Left hindlimb (tissue), 1 donor: ENCODE data around the gene ALX4.

Experiments
- DNase-seq: peaks from one replicate; pipeline ENCODE4 v3.0.0-alpha.2; 2018

Gene ALX4

DNA sequence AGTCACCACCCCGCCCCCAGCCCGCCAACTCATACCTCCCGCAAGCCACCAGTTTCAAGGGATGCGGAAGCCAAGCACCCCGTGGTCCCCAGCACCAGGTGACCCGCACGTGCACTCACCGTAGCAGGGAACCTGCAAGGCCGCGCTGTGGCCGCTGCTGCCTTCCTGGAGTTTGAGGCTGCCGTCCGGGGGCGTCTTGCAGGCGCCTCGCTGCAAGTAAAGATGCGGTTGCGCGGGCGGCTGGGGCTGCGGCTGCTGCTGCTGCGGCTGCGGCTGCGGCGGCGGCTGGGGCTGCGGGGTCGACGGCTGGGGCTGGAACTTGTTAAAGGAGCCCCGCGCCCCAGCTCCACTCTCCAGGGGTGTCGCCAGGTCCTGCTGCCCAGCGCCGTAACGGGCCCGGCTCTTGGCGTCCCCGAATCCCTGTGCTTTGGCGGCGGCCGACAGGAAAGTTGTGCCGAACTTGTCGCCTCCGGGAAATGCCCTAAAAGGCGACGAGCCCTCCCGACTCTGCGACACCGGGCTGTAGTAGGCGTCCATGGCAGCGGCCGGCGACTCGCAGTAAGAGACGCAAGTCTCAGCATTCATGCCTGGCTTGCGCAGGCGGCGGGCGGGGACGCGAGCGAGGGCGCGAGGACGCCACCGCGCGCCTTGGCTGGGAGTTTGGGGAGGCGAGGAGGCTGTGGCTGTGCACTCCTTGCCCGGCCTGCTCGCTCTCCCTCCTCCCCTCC lies at the start of gene ALX4:
TSS of gene ALX4 (minus strand) at position 662 of the 728 bp plus-strand sequence. CDS start at position 585, 77 bp downstream.
- DNase-seq, result peak; percentile 86

DNA sequence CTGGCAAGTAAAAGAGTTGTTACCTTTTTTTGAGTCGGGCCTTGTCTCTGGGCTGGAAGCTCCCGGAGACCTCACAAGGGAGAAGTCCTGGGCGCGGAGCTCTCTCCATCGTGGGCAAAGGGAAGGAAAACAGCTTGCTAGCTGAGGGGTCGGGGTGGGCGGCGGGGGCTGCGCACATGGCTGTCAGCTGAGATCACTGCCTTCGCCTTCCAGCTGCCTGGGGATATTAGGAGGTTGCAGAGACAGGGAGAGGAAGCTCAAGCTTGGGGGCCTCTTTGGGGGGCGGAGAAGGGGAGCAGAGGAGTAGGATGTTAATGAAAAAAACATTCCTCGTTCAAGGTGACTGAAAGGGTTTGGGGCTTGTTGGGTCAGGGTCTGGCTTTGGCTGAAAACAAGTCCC lies 49.2 kb upstream of the ALX4 start:
- peak; percentile 58 for DNase-seq

DNA sequence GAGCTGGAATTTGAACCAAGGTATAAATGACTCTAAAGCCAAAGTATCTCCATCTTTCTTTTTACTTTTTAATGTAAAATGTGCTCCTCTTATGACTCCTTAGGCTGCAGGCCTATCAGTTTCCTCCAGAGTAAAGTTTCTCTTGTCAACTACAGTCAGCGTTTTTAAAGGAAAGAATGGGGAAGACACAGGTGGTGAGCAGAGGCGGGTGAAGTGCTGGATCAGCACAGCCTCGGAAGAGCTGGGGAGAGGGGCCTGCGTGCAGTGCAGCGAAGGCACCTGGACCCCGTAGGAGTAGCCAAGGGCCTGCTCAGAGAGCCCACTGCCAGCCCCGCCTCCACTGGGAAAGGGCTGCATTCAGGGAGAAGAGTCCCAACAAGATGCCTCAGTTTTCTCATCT lies 48.8 kb upstream of the ALX4 start:
- DNase-seq, result no peak

DNA sequence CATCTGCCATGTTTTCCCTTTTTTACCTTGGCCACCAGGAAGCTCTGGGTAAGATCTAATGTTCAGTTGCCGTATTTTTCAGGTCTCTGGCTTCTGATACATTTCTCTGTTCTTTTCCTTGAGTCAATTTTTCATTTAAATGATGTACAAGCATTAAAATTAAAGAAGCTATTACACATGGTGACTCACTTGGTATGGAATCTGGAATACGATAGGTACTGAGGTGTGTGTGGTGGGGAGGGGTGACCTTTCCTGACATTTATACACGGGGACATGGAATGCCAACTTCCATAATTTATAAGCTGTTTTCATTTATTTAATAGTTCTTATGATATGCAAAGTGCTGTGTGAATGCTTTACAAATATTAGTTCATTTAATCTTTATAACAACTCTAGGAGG lies 47.8 kb upstream of the ALX4 start:
- no peak for DNase-seq

DNA sequence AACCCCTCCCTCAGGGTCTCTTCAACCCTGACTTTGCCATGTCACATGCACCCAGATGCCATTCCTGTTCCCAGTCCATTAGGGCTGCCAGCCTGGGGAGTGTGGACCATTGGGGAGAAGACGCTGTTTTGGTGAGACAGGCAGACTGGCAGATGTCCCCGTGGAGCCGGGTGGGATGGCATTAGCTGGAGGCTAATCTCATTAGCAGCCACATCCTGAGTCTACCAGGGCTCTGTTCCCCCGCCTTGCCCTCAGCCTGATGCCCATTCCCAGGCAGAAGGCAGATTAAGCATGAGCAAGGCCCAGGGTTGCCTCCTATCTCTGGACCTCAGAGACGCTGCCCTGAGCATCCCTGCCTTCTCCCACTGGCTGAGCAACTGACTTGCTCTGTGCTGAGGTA lies 46.4 kb upstream of the ALX4 start:
- DNase-seq, result no peak

DNA sequence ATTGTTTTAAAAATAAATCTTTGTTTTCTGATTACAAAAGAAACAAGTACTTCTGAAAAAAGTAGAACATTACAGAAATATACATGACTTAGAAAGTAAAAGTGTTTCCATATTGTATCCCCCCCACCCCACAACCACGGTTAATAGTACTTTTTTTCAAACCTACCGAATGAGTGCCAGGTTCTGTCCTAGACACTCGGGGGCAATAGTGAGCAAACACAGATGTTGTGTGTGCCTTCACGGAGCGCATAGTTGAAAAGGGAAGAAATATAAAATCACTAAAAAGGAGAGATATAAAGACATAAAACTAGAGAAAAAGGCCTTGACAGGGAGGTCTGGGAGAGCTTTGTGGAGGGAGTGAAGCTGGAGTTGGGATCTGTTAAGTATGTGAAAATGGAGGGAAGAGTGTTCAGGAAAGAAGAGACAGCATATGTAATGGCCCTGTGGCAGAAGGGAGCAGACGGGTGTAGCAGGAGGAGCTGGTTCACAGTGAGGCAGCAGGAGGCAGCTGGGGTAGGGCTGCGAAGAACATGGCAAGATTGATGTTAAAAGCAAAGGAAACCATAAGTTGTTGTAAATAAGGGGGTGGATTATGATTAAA lies 42.1 kb upstream of the ALX4 start:
- DNase-seq, result no peak

DNA sequence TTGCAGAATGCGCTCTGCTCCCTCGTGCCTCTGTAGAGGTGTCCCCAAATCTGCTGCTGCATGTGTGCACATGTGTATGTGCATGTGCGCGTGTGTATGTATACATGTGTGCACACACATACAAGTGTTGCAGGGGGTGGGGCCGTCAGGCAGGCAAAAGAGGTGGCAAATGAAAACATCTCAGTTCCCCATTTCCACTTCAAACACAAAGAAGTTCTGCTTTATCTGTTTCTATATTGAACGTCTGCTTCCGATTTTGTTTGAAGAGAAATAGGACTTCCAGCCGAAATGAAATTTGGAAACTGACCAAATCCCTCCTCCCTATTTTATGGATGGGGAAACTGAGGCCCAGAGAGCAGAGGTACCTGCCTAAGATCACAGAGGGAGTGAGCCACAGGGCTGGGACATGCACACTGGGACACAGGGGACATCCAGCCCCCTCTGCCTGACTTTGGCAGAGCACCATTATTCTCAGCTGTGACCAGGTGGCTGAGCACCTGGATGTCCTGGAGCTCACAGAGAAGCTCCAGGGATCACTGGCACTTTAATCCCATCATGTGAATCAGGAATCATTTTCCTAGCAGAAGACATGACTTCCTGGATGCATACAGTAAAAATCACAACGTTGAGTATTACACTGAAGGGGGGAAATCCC lies 41.2 kb upstream of the ALX4 start:
- no peak for DNase-seq

DNA sequence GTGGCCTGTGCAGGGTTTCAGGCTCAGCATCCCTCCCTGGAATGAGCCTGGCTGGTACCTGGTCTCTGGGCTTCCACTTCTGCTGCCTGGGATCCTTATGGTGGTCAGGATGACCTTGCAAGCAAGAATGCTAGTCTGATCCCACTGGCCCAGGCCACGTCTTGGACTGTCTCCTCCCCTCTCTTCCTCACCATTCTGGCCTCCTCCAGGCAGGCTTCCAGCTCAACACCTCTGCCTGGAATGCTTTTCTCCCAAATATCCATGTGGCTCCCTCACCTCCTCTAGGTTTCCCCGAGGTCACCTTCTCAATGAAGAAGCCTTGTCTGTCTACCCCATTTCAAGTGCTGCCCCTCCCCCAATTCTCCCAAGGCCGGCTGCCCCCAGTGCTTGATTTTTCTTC lies 39.4 kb upstream of the ALX4 start:
- no peak for DNase-seq

DNA sequence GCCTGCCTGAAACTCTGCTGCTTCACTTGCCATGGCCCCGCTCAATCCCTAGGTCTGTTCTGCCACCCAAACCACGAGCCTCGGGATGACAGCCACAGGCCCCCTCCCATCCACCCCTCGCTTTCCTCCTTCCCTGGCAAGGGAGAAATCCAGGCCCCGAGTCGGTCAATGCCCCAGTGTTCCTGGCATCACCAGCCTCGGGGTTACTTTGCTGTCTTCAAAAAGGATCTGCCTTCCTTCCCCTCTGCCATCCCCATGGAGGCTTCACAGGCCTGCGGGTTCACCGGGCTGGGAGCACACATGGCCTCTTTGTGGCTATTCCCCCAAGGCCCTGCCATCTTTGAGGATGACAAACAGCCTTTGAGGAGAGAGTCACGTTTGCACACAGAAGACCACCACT lies 38.8 kb upstream of the ALX4 start:
- no peak for DNase-seq

DNA sequence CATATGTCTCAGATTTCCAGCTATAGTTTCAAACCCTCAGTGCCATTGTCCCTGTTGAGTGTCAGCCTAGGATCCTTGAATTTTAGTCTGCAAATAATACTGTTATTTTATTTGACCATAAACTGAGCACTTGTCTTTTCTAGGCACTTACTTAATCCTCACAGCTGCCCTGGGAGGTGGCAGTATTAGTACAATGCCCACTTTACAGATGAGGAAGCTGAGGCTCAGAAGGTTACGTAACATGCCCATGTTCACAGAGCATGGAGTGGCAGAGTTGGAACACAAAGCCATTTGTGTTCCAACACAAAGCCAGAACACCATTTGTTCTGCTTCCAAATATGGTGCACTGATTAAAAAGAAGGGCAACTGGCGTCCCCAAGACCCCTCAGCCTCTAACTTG lies 38.2 kb upstream of the ALX4 start:
- DNase-seq, result no peak

DNA sequence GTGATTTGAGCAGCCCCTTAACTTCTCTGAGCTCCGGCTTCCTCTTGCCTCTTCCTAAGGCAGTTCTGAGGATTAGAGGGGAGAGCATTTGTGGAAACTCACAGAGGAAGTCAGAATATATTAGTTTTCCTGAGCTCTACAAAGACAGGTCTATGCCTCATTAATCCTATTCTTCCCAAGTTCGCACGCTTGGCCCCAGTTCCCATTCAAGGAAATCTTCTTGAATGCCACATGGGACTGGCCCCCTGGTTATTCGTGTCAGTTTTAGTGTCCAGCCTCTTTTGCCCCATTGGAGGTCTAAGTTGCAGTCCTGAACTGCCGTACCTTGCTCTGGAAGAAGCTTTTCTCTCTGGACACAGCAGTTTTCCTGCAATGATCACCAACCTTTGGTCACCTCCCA lies 37.6 kb upstream of the ALX4 start:
- no peak for DNase-seq

DNA sequence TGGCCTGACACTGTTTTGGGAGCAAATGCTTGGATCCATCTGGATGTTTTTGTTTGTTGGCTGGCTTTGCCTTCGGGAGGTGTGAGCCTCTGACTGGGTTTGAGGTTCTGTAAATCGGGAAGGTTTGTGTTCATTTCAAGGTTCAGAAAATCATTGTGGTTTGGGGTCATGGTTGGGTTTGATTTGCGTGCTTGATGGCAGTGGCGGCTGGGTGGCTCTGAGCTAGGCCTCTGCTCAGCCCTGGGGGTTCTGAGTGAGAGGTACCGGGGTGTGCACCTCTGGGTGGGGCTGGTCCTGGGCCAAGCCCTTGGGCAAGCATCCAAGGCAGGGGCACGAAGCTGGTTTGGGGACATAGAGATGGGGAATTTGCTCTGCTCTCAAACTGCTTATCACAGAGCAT lies 37.0 kb upstream of the ALX4 start:
- DNase-seq, result no peak

DNA sequence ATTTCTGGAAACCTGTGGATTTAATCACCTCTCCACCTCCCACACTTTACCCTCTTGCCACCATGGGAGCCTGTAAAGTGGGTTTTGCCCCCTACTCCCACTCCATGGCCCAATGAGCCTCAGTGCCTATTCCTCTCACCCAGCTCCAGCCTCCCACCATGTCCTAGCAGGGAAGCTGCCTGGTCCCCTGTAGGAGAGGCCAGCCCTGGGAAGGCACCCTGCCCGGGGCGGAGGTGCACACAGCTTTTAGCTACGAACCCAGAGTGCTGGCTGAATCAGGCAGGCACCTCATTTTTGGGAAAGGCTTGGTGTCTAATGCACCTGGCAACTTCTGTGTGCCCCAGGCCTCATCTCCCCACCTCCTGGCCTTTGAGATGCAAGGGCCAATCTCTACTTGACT lies 35.8 kb upstream of the ALX4 start:
- no peak for DNase-seq

DNA sequence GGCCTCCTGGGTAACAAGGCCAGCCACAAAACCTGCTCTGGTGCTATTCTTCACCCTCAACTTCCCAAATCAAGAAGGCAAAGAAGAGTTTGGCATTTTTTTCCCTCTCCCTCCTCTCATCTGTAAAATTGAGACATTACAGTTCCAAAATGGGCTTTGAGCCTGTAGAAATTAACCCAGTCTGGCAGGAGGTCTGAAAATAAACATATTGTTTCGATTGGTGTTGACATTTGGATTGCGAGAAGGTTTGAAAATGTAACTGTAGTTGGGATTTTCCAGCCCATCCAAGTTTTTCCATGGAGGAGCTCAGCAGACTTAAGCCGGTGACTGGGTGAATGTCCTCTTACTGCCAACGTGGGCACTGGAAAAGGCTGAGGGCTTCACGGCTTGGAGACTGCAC lies 35.0 kb upstream of the ALX4 start:
- DNase-seq, result no peak

DNA sequence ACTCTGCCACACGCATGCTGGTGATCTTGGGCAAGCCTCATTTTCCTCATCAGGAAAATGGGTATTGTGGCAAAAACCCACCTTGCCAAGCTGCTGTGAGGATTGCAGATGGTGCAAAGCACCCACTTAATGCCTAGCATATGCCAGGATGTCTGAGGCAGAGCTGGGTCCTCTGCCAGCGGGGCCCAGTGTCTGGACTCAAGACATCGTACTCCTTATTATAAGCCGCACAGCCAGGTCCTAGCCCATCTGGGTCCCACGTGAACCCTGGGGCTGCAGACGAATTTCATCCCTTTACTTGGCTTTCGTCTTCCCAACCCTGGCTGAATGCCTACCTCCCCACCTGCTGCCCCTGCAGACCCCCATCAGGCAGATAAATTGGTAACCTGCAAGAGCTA lies 34.5 kb upstream of the ALX4 start:
- no peak for DNase-seq

DNA sequence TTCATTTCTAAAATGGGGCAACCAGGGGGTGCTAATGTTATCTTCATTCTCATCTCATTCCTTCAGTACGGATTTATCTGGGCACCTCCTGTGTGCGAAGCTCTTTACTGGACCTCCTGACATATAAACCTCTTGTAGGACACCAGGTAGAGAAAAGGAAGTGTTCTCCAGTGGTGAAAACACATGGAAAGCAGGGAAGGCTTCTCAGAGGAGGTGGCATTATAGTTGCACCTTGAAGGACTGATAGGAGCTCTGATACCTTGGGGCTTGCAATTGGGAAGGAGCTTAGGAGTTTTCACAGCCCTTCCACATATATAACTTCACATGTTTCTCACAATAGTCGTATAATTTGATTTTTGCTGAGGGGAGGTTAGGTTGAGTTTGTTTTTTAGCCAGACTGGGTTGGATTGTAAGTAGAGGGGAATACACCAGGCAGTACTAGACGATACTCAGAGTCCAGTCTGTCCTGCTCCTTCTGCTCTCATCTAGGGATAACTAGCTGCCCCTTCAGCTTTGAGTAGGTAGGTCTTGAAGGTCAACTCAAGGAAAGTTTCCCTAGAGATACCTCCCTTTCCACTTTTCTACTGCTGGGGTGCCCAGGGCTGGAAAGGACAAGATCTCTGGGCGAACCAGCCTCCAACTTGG lies 34.0 kb upstream of the ALX4 start:
- DNase-seq, result no peak

DNA sequence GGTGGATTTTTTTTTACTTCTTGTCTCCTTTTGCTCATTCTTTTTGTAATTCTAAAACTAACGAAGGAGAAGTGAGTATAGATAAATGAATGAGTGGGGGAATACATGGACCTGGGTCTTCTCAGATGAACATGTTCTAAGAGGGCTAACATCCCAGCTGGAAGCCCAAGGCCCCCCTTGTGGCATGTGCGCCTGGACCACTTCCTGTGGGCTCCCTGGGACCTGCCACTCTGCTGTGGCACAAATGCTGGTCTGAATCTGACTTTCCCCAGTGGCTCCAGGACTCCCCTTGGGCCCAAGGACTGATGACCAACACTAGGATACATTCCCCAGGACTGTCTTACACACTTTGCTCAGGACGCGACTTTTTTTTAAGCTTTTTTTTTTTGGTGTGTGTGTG lies 32.7 kb upstream of the ALX4 start:
- DNase-seq, result no peak

DNA sequence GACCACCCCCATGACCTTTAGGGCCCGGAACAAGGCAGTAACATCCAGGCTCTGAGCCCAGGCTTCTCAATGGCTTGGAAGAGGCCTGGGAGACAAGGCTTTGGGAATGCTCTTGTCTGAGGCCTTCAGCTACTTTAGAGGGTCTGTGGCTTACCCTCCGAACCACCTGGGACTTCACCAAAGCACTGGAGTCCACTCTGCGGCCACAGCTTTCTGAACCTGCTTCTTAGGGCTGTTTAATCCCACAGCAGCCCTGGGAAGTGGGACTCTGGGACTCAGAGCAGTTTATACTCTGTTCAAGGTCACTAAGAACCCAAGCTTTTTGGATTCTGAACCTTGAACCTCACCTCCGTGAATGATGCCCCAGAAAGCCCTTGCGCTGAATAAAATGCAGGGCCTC lies 30.7 kb upstream of the ALX4 start:
- no peak for DNase-seq

DNA sequence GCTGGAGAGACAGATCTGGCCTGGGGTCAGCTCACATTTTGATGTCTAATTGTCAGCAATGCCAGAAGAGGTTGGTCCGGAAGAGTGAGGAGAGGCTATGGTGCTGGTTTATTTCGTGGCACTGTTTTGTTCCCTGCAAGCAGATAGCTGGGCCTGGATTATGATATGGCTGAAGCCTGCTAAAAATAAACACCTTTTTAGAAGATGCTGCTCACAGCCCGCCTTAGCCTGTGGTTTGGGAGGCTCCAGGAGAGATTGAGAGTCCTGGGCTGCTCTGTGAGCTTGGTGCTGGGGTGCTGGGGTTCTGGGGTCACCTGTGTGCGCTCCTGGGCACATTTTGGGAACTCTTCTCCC lies 29.6 kb upstream of the ALX4 start:
- DNase-seq, result no peak

DNA sequence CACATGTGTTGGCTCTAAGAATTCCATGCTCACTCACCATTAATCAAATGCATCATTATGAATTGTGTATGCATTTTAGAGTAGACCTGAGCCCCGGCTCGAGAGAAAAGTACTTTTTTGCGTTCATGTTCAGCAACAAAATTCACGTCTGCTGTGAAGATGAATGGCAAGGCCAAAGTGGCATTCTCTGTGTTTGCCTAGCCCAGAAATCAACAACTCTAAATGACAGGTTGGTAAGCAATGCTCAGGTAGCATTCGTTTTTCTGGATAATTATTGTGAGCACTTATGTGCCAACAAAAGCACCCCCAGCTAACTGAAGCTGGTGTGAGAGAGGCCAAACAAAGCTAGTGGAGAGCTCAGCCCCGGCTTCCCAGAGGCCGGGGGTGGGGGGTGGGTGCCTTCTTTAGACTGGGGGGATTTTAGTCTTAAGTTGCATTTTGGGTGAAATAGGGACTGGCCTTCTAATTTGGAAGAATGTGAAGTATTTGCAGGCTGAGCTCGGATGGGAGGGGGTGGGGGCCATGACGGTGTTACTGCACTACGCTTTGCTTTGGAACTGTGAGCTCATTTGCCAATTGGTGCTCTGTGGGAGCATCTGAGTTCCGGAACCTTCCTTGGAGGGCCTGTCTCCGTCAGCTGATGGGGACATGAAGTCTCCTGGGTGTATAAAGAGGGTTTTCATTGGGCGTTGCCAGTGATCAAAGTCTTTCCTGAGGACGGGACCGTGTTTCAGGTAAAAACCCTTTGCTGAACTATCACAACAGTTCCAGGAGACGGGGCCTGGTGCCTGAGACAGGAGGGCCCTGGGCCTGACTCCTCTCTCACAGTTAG lies 29.0 kb upstream of the ALX4 start:
- no peak for DNase-seq

DNA sequence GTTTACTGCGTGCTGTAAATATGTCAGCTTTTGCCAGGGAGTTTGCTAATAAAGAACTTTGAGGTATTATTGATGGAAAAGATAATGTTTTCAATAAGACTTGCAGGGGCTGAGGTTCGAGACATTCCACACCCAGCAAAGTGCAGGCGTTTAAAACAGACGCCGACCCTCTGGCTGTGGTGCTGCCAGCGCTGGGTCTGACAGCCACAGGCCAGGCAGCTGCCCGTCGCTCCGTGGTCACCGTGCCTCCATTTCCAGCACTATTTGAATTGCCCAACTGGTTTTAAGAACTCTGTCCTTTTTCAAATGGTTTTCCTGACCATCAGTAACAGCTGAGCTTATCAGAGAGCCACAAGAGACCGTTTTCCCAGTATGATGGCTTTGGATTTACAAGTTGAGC lies 28.1 kb upstream of the ALX4 start:
- DNase-seq, result no peak

DNA sequence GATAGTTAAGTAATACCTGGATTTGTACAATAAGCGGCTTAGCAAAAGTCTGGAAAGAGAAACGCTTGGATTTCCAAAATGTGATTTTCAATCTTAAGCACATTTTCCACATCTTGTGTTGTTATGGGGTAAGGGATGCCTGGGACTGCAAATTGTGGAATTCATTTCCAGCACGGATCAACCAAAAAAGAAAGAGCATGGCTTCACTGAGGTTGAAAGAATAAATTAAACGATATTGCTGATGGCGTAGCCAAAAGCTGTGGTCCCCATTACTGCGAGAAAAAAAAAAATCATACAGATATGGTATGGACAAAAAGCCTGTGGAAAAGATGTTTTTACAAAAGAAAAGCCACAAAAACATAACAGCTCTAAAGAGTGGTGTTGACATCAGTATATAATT lies 26.0 kb upstream of the ALX4 start:
- DNase-seq, result no peak

DNA sequence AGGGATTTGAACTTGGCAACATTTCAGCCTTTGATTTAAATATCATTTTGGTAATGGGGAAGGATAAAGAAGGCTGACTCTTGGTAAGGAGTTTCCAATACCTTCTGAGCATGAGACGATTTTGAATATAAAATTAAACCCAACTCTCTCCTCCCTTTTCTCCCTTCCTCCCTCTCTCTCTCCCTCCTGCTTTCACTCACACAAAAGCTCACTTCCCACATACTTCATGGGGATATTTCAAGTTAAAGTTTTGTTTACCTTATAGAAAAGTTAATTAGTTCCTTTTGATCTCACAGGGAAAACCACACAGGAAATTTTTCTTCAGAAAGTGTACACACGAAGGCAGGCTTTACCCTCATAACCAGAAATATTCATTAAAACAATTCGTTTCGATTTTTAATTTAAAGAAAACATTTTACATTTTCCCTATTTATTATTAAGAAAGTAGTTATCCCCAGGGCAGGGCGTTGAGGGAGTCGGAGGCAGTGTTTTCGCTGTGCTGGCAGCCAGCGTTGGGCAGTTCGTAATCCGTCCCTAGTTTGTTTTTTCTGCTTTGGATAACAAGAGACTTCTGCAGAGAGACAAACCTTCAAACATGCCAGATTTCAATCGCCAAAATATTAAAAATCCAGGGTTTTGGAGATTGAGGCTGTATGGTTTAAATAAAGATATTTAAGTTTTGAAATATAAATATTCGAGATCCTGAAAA lies 25.3 kb upstream of the ALX4 start:
- no peak for DNase-seq
